ENCODE data around the gene ADIPOR1. TPM values are rescaled to one million over a fixed set of nuclear protein-coding genes. Genes with fewer than 3 reads are reported as not detected.
A peak's percentile ranks its signal among the peaks of the same experiment; 100 is the strongest.
"Not testable (repeated sequence)": the region's sequence is repeated elsewhere in the genome, so short reads cannot be mapped to it uniquely, and the experiment has no call there.

The ADIPOR1 gene
- total RNA-seq, 2 experiments from 2014 or later: 75.2 to 76.6 TPM

DNA sequence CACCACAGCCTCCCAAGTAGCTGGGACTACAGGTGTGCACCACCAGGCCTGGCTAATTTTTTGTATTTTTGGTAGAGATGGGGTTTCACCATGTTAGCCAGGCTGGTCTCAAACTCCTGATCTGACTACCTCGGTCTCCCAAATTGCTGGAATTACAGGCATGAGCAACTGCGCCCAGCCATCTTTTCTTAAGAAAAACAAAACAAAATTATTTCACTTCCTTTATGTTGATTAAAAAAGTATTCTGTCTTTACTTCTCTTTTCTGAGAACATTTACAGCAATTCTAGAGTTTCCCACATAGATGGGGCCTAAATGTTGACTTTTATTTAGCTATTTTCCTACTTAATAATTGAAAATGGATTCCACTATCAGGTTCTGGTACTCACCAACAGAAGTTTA is 31.8 kb upstream of the ADIPOR1 start:
- intact Hi-C loops (cut with micrococcal nuclease): no loop called here
- H3K4me3 Mint-ChIP-seq: no peak overlapping the region
- no peaks in the 10 kb centered on the region for H3K4me1 Mint-ChIP-seq (ENCODE audit: low read depth)
- POLR2A ChIA-PET: interaction anchor here (0.7 kb wide), 1 partner anchor 17 kb away, joined by 3 read pairs; the partner anchor contains the start of gene TMEM183A
- H3K27me3 Mint-ChIP-seq: peaks cover 17% of the 10 kb centered on the region
- no peak for DNase-seq
- no peaks in the 10 kb centered on the region for H3K36me3 Mint-ChIP-seq
- H3K27ac Mint-ChIP-seq: no peak overlapping the region
- H3K9me3 Mint-ChIP-seq: no peaks in the 10 kb centered on the region
- CTCF ChIA-PET: interaction anchor here (0.6 to 2.0 kb wide), 4 partner anchors 9 to 277 kb away, joined by 3 to 9 read pairs (median 4); no protein-coding TSS in a partner anchor

DNA sequence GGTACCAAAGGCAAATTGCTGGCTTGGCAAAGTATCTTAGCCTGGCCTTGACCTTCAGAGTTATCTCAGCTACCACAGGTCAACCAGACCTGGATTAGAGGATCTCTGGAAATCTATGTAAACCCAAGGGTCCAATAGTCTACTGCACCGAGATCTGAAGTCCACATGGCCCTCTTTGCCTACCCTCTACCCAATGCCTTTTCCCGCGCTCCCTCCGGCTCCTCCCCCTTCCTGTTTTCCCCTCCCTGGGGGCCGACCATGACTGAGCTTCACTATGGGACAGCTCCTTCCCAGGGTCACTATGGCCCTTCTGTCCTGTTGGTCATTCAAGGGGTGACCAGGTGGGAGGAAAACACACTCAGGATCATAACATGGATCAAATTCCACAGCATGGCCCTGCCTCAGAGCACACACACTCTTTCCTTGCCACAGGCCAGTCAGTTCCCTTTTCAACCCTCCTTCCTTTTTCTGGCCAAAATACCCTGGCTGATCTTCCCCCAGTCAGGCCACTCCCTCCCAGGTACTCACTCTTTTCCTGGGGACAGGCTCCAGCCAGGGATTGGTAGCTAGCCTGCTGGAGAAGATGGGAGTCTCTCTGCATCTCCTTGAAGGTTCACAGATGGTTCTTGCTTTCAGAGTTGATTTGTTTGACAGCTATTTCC is 29.9 kb upstream of the ADIPOR1 start:
- POLR2A ChIA-PET: no interaction called here

DNA sequence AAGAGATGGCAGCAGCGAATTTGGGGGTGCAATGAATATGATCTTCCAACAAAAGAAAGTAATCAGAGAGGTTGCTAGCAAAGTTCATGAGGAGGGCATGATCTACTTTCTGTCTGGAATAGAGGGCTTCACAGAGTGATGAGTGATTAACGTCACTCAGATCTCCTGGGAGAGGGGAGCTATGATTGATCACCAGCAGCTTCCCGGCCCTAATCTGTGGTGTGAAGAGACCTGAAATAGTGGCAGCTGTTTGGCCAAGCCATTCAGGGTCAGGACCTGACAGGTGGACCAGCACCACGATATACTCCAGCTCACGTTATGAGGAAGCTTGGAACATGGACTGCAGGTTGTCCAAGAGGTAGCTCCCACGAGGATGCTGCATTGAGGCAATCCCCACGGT is 29.1 kb upstream of the ADIPOR1 start:
- Mint-ChIP-seq H3K4me3 (no peak overlapping the region), H3K36me3 (no peaks in the 10 kb centered on the region), H3K27ac (no peak overlapping the region), H3K9me3 (no peaks in the 10 kb centered on the region), H3K27me3 (peaks cover 10% of the 10 kb centered on the region), H3K4me1 (ENCODE audit: low read depth) (no peaks in the 10 kb centered on the region)
- intact Hi-C loops (cut with micrococcal nuclease): no loop called here
- CTCF ChIA-PET: interaction anchor here (1.5 kb wide), 1 partner anchor 12 kb away, joined by 5 read pairs; no protein-coding TSS in a partner anchor
- POLR2A ChIA-PET: no interaction called here
- no peak for DNase-seq

More for the DNA sequence above, 29.9 kb upstream of the ADIPOR1 start:
- intact Hi-C loops (cut with micrococcal nuclease): no loop called here
- DNase-seq: no peak
- Mint-ChIP-seq H3K4me3 (no peak overlapping the region), H3K4me1 (ENCODE audit: low read depth) (no peaks in the 10 kb centered on the region), H3K36me3 (no peaks in the 10 kb centered on the region), H3K27me3 (peaks cover 10% of the 10 kb centered on the region), H3K27ac (no peak overlapping the region), H3K9me3 (no peaks in the 10 kb centered on the region)
- CTCF ChIA-PET: interaction anchor here (1.5 kb wide), 1 partner anchor 11 kb away, joined by 5 read pairs; no protein-coding TSS in a partner anchor

DNA sequence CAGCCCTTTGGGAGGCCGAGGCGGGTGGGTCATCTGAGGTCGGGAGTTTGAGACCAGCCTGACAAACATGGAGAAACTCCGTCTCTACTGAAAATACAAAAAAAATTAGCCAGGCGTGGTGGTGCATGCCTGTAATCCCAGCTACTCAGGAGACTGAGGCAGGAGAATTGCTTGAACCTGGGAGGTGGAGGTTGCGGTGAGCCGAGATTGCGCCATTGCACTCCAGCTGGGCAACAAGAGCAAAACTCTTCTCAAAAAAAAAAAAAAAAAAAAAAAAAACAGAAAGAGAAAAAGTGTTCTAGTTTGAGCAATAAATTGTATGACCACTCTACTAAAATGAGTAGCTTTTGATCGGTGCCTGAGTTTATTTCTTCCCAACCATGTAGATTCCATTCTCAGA is 28.0 kb upstream of the ADIPOR1 start:
- H3K9me3 Mint-ChIP-seq; POLR2A ChIA-PET; H3K27ac Mint-ChIP-seq; CTCF ChIA-PET; H3K27me3 Mint-ChIP-seq; intact Hi-C loops (cut with micrococcal nuclease); H3K4me3 Mint-ChIP-seq; H3K36me3 Mint-ChIP-seq; DNase-seq; H3K4me1 Mint-ChIP-seq (ENCODE audit: low read depth): not testable (repeated sequence)

DNA sequence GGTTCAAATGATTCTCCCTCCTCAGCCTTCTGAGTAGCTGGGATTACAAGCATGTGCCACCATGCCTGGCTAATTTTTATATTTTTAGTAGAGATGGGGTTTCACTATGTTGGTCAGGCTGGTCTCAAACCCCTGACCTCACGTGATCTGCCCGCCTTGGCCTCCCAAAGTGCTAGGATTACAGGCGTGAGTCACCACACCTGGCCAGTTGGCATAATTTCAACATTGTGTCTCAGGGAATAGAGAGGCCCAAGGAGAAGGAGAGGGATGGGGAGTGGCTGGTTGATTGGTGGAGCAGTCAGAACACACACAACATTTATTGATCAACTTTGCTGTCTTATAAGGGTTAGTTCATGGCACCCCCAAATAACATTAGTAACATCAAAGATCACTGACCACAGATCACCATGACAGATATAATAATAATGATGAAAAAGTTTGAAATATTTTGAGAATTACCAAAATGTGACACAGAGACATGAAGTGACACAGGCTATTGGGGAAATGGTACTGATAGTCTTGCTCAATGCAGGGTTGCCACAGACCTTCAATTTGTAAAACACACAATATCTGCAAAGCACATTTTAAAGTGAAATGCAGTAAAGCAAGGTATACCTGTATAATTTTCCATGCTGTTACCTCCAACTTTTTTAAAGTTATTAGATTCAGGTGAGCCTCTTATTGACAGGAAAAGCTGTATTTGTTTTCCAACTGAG is 24.8 kb upstream of the ADIPOR1 start:
- no peaks in the 10 kb centered on the region for H3K9me3 Mint-ChIP-seq
- no peak overlapping the region for H3K27ac Mint-ChIP-seq
- no peaks in the 10 kb centered on the region for H3K4me1 Mint-ChIP-seq (ENCODE audit: low read depth)
- CTCF ChIA-PET: interaction anchor here (0.7 kb wide), 1 partner anchor 12 kb away, joined by 3 read pairs; no protein-coding TSS in a partner anchor
- peaks cover 11% of the 10 kb centered on the region for H3K27me3 Mint-ChIP-seq
- H3K36me3 Mint-ChIP-seq: no peaks in the 10 kb centered on the region
- DNase-seq: no peak
- POLR2A ChIA-PET: no interaction called here
- intact Hi-C loops (cut with micrococcal nuclease): no loop called here
- H3K4me3 Mint-ChIP-seq: no peak overlapping the region

DNA sequence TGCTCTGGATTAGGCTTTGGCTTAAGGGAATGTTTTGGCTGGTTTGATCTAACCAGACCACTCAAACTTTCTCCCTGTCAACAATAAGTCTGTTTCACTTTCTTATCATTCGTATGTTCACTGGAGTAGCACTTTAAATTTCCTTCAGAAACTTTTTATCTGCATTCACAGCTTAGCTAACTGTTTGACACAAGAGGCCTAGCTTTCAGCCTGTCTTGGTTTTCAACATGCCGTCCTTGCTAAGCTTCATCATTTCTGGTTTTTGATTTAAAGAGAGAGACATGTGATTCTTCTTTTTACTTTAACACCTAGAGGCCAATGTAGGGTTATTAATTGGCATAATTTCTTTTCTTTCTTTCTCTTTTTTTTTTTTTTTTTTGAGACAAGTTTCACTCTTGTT is 23.8 kb upstream of the ADIPOR1 start:
- CTCF ChIA-PET: no interaction called here
- intact Hi-C loops (cut with micrococcal nuclease): no loop called here
- Mint-ChIP-seq H3K4me3 (no peak overlapping the region), H3K27ac (no peak overlapping the region), H3K27me3 (peaks cover 16% of the 10 kb centered on the region), H3K9me3 (no peaks in the 10 kb centered on the region), H3K4me1 (ENCODE audit: low read depth) (no peaks in the 10 kb centered on the region), H3K36me3 (no peaks in the 10 kb centered on the region)
- POLR2A ChIA-PET: interaction anchor here (0.9 kb wide), 1 partner anchor 10 kb away, joined by 3 read pairs; no protein-coding TSS in a partner anchor
- DNase-seq: no peak

DNA sequence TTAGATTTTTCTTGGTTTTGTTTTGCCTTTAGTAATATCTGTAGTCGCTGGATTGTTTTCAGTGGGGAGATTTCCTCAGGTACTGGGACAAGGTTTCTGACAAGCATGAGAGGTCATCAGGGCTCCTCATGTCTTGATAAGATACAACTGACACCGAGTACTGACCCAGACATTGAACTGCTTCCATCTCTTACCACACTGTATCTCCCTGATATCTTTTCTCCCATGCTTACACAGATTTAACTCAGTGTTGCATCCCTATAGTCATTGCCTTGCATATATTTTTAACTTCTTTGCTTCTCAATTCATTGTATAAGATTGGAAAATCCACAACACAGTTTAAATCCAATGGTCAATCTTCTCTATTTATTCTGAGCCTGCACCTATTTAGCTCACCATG is 21.3 kb upstream of the ADIPOR1 start:
- no peaks in the 10 kb centered on the region for H3K9me3 Mint-ChIP-seq
- no peak for DNase-seq
- no peaks in the 10 kb centered on the region for H3K4me1 Mint-ChIP-seq (ENCODE audit: low read depth)
- H3K36me3 Mint-ChIP-seq: no peaks in the 10 kb centered on the region
- H3K4me3 Mint-ChIP-seq: no peak overlapping the region
- intact Hi-C loops (cut with micrococcal nuclease): no loop called here
- CTCF ChIA-PET: interaction anchor here (0.7 to 0.9 kb wide), 2 partner anchors 20 to 27 kb away, joined by 3 read pairs; no protein-coding TSS in a partner anchor
- H3K27ac Mint-ChIP-seq: no peak overlapping the region
- peaks cover 16% of the 10 kb centered on the region for H3K27me3 Mint-ChIP-seq
- POLR2A ChIA-PET: interaction anchor here (0.8 kb wide), 1 partner anchor 28 kb away, joined by 3 read pairs; the partner anchor contains the start of gene TMEM183A

DNA sequence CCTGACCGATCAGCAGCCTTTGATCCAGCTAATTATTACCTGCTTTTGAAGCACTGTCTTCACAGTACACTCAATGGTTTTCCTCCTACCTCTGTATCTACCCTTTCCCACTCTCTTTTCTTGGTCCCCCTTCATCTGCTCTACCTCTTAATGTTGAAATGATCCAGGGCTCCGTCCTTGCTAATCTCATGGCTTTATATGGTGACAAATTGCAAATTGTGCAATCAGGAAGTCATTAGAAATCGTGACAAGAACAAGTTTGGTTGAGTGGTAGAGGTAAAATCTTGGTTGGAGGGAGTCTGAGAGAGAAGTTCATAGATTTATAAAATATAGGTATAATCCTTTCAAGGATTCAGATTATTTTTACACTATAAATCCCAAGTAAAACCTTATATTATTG is 18.5 kb upstream of the ADIPOR1 start:
- DNase-seq: no peak
- CTCF ChIA-PET: no interaction called here
- H3K4me3 Mint-ChIP-seq: no peak overlapping the region
- no peaks in the 10 kb centered on the region for H3K9me3 Mint-ChIP-seq
- no peaks in the 10 kb centered on the region for H3K36me3 Mint-ChIP-seq
- intact Hi-C loops (cut with micrococcal nuclease): no loop called here
- no peak overlapping the region for H3K27ac Mint-ChIP-seq
- POLR2A ChIA-PET: no interaction called here
- peaks cover 16% of the 10 kb centered on the region for H3K27me3 Mint-ChIP-seq
- H3K4me1 Mint-ChIP-seq (ENCODE audit: low read depth): no peaks in the 10 kb centered on the region

DNA sequence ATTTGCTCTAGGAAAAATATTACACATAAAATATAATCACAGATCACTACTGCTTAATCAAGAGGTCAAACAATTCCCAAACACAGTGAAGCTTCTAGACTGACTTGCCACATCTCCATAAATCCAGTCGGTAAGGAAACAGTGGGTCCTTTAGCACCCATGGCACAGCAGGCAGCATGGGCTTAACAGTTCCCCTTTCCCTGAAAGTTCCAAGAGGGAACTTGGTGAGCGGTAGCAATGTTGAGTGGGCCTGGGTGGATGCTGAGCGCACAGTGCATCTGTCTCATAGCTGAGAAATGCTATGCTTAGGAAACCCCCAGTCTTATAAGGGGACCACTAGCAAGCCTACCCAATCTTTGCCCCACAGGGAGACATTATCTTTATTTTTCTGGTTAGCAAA is 16.7 kb upstream of the ADIPOR1 start:
- Mint-ChIP-seq H3K4me3 (no peak overlapping the region), H3K27me3 (peaks cover 15% of the 10 kb centered on the region), H3K4me1 (ENCODE audit: low read depth) (no peaks in the 10 kb centered on the region), H3K9me3 (no peaks in the 10 kb centered on the region), H3K27ac (no peak overlapping the region), H3K36me3 (no peaks in the 10 kb centered on the region)
- CTCF ChIA-PET: no interaction called here
- intact Hi-C loops (cut with micrococcal nuclease): no loop called here
- no peak for DNase-seq
- POLR2A ChIA-PET: no interaction called here

DNA sequence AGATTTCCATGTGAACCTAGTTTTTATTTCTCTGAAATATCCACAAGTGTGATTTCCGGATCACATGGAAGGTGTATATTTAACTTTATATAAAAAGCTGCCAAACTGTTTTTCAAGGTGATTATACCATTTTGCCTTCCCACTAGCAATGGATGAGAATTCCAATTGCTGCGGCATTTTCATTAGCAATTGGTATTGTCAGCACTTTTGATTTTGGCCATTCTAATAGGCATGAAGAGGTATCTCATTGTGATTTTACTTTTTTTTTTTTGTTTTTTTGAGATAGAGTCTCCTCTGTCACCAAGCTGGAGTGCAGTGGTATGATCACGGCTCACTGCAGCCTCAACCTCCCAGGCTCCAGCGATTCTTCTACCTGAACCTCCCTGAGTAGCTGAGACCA is 13.9 kb upstream of the ADIPOR1 start:
- H3K27me3 Mint-ChIP-seq: no peaks in the 10 kb centered on the region
- intact Hi-C loops (cut with micrococcal nuclease): no loop called here
- ChIA-PET POLR2A (no interaction called here), CTCF (interaction anchor here (1.3 kb wide), 1 partner anchor 27 kb away, joined by 6 read pairs; no protein-coding TSS in a partner anchor)
- H3K27ac Mint-ChIP-seq: no peak overlapping the region
- H3K36me3 Mint-ChIP-seq: no peaks in the 10 kb centered on the region
- H3K4me3 Mint-ChIP-seq: no peak overlapping the region
- H3K9me3 Mint-ChIP-seq: no peaks in the 10 kb centered on the region
- no peak for DNase-seq
- peaks cover 17% of the 10 kb centered on the region for H3K4me1 Mint-ChIP-seq (ENCODE audit: low read depth)

DNA sequence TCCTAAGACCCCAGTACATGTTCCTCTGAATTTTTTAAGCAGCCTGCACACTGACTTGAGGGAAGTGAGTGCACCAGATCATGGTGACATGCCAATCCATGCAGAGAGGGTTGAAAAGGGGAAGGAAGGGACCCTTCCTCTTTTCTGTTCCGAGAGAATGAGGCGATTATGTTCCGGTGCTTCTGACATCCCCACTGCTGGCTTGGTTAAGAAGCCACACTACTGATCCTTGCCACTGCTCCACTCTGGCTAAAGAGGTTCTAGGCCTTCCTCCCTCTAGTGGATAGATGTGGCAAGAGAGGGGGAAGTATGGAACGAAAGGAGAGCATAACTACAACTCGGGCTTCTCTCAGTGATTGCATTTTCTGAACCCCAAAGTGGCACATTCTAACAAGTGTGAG is 10.8 kb upstream of the ADIPOR1 start:
- Mint-ChIP-seq H3K4me1 (ENCODE audit: low read depth) (peaks cover 28% of the 10 kb centered on the region), H3K9me3 (no peaks in the 10 kb centered on the region), H3K4me3 (no peak overlapping the region), H3K36me3 (peaks cover 4% of the 10 kb centered on the region), H3K27ac (peak overlapping the region; percentile 60), H3K27me3 (no peaks in the 10 kb centered on the region)
- CTCF ChIA-PET: interaction anchor here (0.9 to 1.4 kb wide), 5 partner anchors 28 to 535 kb away, joined by 3 to 10 read pairs (median 4); partner anchors contain the start of gene TMEM183A
- POLR2A ChIA-PET: interaction anchor here (1.3 kb wide), 1 partner anchor 38 kb away, joined by 6 read pairs; the partner anchor contains the start of gene TMEM183A
- DNase-seq: peak; percentile 36
- intact Hi-C loops (cut with micrococcal nuclease): loop anchor here (1.0 to 5.0 kb wide), 6 partner anchors 10 to 82 kb away; partner anchors contain the start of genes KLHL12, RABIF and TMEM183A

DNA sequence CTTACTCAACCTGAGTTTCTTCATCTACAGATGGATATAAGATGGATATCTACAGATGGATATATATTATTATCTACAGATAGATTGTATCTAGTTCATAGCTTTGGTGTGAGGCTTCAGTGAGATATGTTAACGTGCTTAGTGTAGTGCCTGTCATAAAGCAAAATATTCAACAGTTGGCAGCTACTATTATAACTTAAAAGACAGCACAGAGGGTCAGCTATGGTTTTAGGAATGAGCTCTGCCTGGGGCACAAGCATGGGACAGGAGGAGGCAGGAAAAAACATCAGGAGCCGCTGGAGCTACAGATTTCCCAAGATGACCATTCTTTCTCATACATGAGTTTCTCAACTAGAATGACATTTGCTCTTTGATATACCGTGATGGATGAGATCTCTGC is 10.2 kb upstream of the ADIPOR1 start:
- Mint-ChIP-seq H3K4me1 (ENCODE audit: low read depth) (peaks cover 28% of the 10 kb centered on the region), H3K9me3 (no peaks in the 10 kb centered on the region), H3K36me3 (peaks cover 4% of the 10 kb centered on the region), H3K27ac (no peak overlapping the region), H3K4me3 (no peak overlapping the region), H3K27me3 (no peaks in the 10 kb centered on the region)
- ChIA-PET POLR2A (interaction anchor here (0.7 to 1.3 kb wide), 3 partner anchors 39 to 79 kb away, joined by 3 to 6 read pairs (median 3); partner anchors contain the start of genes KLHL12 and TMEM183A), CTCF (interaction anchor here (0.5 to 1.4 kb wide), 10 partner anchors 9 to 536 kb away, joined by 3 to 10 read pairs (median 3); partner anchors contain the start of gene TMEM183A)
- DNase-seq: no peak
- intact Hi-C loops (cut with micrococcal nuclease): loop anchor here (1.0 to 5.0 kb wide), 5 partner anchors 14 to 81 kb away; partner anchors contain the start of genes KLHL12, RABIF and TMEM183A

Data from activated CD4-positive, alpha-beta memory T cell treated with anti-CD3 and anti-CD28 coated beads for 36 hours (primary cell).